ACC112 (cell line): ENCODE results near the gene TRIM27.
"Not testable (repeated sequence)": the region's sequence is repeated elsewhere in the genome, so short reads cannot be mapped to it uniquely, and the experiment has no call there.

Experiments used
- H2AFZ ChIP-seq: fragments of 200-600 bp; sonication (generic); one replicate; pipeline ENCODE4 v1.6.0; 2017; ENCODE audit warnings: antibody characterized with exemption, low read length; ENCODE audit not compliant: unreplicated experiment
- H3K27ac ChIP-seq: fragments of 200-600 bp; sonication (generic); 2 replicates; pipeline ENCODE4 v1.5.1; 2014; ENCODE audit warnings: low read depth, mild to moderate bottlenecking, antibody characterized with exemption, low read length, moderate library complexity
- H3K27me3 ChIP-seq: fragments of 200-600 bp; sonication (generic); 2 replicates; pipeline ENCODE4 v1.6.1; 2014; ENCODE audit warnings: mild to moderate bottlenecking, antibody characterized with exemption, low read length, moderate library complexity, mixed read lengths; ENCODE audit not compliant: insufficient read depth
- H3K36me3 ChIP-seq: fragments of 200-600 bp; sonication (generic); 2 replicates; pipeline ENCODE4 v1.6.1; 2016; ENCODE audit warnings: mild to moderate bottlenecking, antibody characterized with exemption, low read length, moderate library complexity, mixed read lengths; ENCODE audit not compliant: insufficient read depth
- H3K4me1 ChIP-seq: fragments of 200-600 bp; sonication (generic); one replicate; pipeline ENCODE4 v1.6.1; 2016; ENCODE audit warnings: low read length, mixed read lengths; ENCODE audit not compliant: insufficient read depth, unreplicated experiment, control insufficient read depth
- H3K4me3 ChIP-seq: fragments of 200-600 bp; sonication (generic); 2 replicates; pipeline ENCODE4 v1.5.1; 2014; ENCODE audit warnings: mild to moderate bottlenecking, low read depth, low read length
- H3K79me2 ChIP-seq: fragments of 200-600 bp; sonication (generic); one replicate; pipeline ENCODE4 v1.6.0; 2016; ENCODE audit warnings: low read length; ENCODE audit not compliant: control insufficient read depth, unreplicated experiment, insufficient read depth

TRIM27 gene

GRCh38 chr6:28871335-28872156 lies 52.2 kb downstream of the TRIM27 start:
- Histone ChIP-seq H3K36me3 (no peaks in the 10 kb centered on the region), H3K27ac (no peak overlapping the region), H2AFZ (no peak overlapping the region), H3K4me1 (no peaks in the 10 kb centered on the region), H3K4me3 (no peak overlapping the region), H3K27me3 (peaks cover 32% of the 10 kb centered on the region), H3K79me2 (no peaks in the 10 kb centered on the region)

GRCh38 chr6:28868873-28869272 lies 54.9 kb downstream of the TRIM27 start:
- H3K36me3 ChIP-seq: no peaks in the 10 kb centered on the region
- H3K4me3 ChIP-seq: no peak overlapping the region
- no peak overlapping the region for H2AFZ ChIP-seq
- peaks cover 5% of the 10 kb centered on the region for H3K4me1 ChIP-seq
- H3K27me3 ChIP-seq: peaks cover 12% of the 10 kb centered on the region
- H3K27ac ChIP-seq: no peak overlapping the region
- H3K79me2 ChIP-seq: no peaks in the 10 kb centered on the region

GRCh38 chr6:28867086-28867409 lies 56.7 kb downstream of the TRIM27 start:
- Histone ChIP-seq H3K4me1 (peaks cover 5% of the 10 kb centered on the region), H3K27me3 (peaks cover 4% of the 10 kb centered on the region; the same call in 1 of the 2 replicates), H3K79me2 (no peaks in the 10 kb centered on the region), H2AFZ (peak overlapping the region; percentile 39), H3K27ac (no peak overlapping the region), H3K36me3 (no peaks in the 10 kb centered on the region), H3K4me3 (peak overlapping the region; percentile 78)

GRCh38 chr6:28866205-28867085 lies 57.3 kb downstream of the TRIM27 start:
- H3K27ac ChIP-seq, H3K4me1 ChIP-seq, H3K79me2 ChIP-seq, H3K36me3 ChIP-seq, H3K27me3 ChIP-seq: not testable (repeated sequence)
- peak overlapping the region; percentile 39 for H2AFZ ChIP-seq
- peak overlapping the region; percentile 78 for H3K4me3 ChIP-seq

GRCh38 chr6:28865401-28866204 lies 58.2 kb downstream of the TRIM27 start:
- no peak overlapping the region for H2AFZ ChIP-seq
- H3K27me3 ChIP-seq: peaks cover 12% of the 10 kb centered on the region
- H3K27ac ChIP-seq: no peak overlapping the region
- no peaks in the 10 kb centered on the region for H3K79me2 ChIP-seq
- H3K4me1 ChIP-seq: peaks cover 5% of the 10 kb centered on the region
- H3K4me3 ChIP-seq: peak overlapping the region; percentile 78; the same call in 1 of the 2 replicates
- no peaks in the 10 kb centered on the region for H3K36me3 ChIP-seq

- H3K27me3 ChIP-seq: peaks cover 24% of the 10 kb centered on the region
These were observed 59.4 kb downstream of the TRIM27 start for GRCh38 chr6:28864326-28864923.

GRCh38 chr6:28863604-28864325 lies 60.0 kb downstream of the TRIM27 start:
- peak overlapping the region; percentile 75 for H2AFZ ChIP-seq
- H3K4me3 ChIP-seq: peak overlapping the region; percentile 84

More at GRCh38 chr6:28864326-28864923, 59.4 kb downstream of the TRIM27 start:
- peaks cover 5% of the 10 kb centered on the region for H3K4me1 ChIP-seq
- H3K36me3 ChIP-seq: no peaks in the 10 kb centered on the region
- peak overlapping the region; percentile 84 for H3K4me3 ChIP-seq
- no peaks in the 10 kb centered on the region for H3K79me2 ChIP-seq
- peak overlapping the region; percentile 75 for H2AFZ ChIP-seq
- peak overlapping the region; percentile 49; the same call in 1 of the 2 replicates for H3K27ac ChIP-seq

GRCh38 chr6:28862077-28862476 lies 61.7 kb downstream of the TRIM27 start:
- Histone ChIP-seq H3K27ac (no peak overlapping the region), H3K79me2 (no peaks in the 10 kb centered on the region), H3K27me3 (peaks cover 35% of the 10 kb centered on the region)

More at GRCh38 chr6:28863604-28864325, 60.0 kb downstream of the TRIM27 start:
- Histone ChIP-seq H3K79me2 (no peaks in the 10 kb centered on the region), H3K36me3 (no peaks in the 10 kb centered on the region), H3K27me3 (peaks cover 30% of the 10 kb centered on the region), H3K27ac (peak overlapping the region; percentile 49; the same call in 1 of the 2 replicates), H3K4me1 (peaks cover 5% of the 10 kb centered on the region)

GRCh38 chr6:28861339-28861738 lies 62.4 kb downstream of the TRIM27 start:
- H3K79me2 ChIP-seq: no peaks in the 10 kb centered on the region

More at GRCh38 chr6:28862077-28862476, 61.7 kb downstream of the TRIM27 start:
- no peaks in the 10 kb centered on the region for H3K36me3 ChIP-seq
- H3K4me3 ChIP-seq: no peak overlapping the region
- H3K4me1 ChIP-seq: peaks cover 5% of the 10 kb centered on the region
- H2AFZ ChIP-seq: no peak overlapping the region

More at GRCh38 chr6:28861339-28861738, 62.4 kb downstream of the TRIM27 start:
- H2AFZ ChIP-seq: no peak overlapping the region
- H3K27ac ChIP-seq: no peak overlapping the region
- no peaks in the 10 kb centered on the region for H3K36me3 ChIP-seq
- H3K4me1 ChIP-seq: peaks cover 5% of the 10 kb centered on the region
- H3K4me3 ChIP-seq: no peak overlapping the region
- H3K27me3 ChIP-seq: peaks cover 39% of the 10 kb centered on the region
